ENCODE data around the gene CCL1. TPM values are rescaled to one million over a fixed set of nuclear protein-coding genes. Genes with fewer than 3 reads are reported as not detected.

CCL1 gene
- polyA plus RNA-seq, 1 of the 3 experiments (the other 2 are of a cell fraction): not detected

- Histone ChIP-seq H3K27me3 (ENCODE audit: insufficient read depth) (no peaks in the 10 kb centered on the region; the same call in 1 of the 2 replicates), H3F3A (replicated peaks; ENCODE audit: insufficient read depth) (no peaks in the 10 kb centered on the region), H3K4me3 (ENCODE audit: low read depth in 2 of 2, low read length in 1 of 2) (no peak overlapping the region), H3K36me3 (replicated peaks in 1 of 2; ENCODE audit: control insufficient read depth in 1 of 2, insufficient read depth in 2 of 2, low read length in 1 of 2) (no peaks in the 10 kb centered on the region), H4K20me1 (ENCODE audit: insufficient read depth) (no peaks in the 10 kb centered on the region), H3K27ac (ENCODE audit: low read depth in 2 of 2, low read length in 1 of 2) (no peak overlapping the region), H3K9ac (no peak overlapping the region), H2AFZ (ENCODE audit: low read depth) (no peak overlapping the region), H3K4me2 (no peak overlapping the region), H3K79me2 (ENCODE audit: insufficient read depth) (no peaks in the 10 kb centered on the region), H3K9me2 (no peaks in the 10 kb centered on the region), H3K4me1 (ENCODE audit: control insufficient read depth in 1 of 2, insufficient read depth in 2 of 2, low read depth in 1 of 2, low read length in 1 of 2) (no peaks in the 10 kb centered on the region), H3K9me3 (no peaks in the 10 kb centered on the region)
- ChIA-PET CTCF (no interaction called here), POLR2A (no interaction called here)
- no peak for DNase-seq
- 25% methylated on average over 4 of the region's 4 CpGs for WGBS (ENCODE audit: low lambda C conversion rate)
- TF ChIP-seq YY1 (IDR thresholded peaks at IDR 0.05; ENCODE audit: low read depth) (no peak), MAX (IDR thresholded peaks at IDR 0.05; ENCODE audit: low read depth) (no peak), PBX3 (IDR thresholded peaks at IDR 0.05) (no peak), TEAD4 (IDR thresholded peaks at IDR 0.05; ENCODE audit: borderline replicate concordance, insufficient read depth) (no peak), RFX5 (IDR thresholded peaks at IDR 0.05; ENCODE audit: low read length) (no peak), ELF1 (IDR thresholded peaks at IDR 0.05) (no peak), CHD2 (IDR thresholded peaks at IDR 0.05; ENCODE audit: low read length, partially characterized antibody) (no peak), CTCF (IDR thresholded peaks at IDR 0.05) (no peak), RXRA (IDR thresholded peaks at IDR 0.05; ENCODE audit: borderline replicate concordance, low read depth) (no peak), FOSL2 (IDR thresholded peaks at IDR 0.05; ENCODE audit: borderline replicate concordance, low read depth) (no peak), TAF1 (IDR thresholded peaks at IDR 0.05; ENCODE audit: borderline replicate concordance, low read depth, low read length) (no peak), GATA2 (CRISPR knock-in tag; IDR thresholded peaks at IDR 0.05) (no peak)
Observed at GRCh38 chr17:34366529-34367107, 3.6 kb upstream of the CCL1 start.

GRCh38 chr17:34366010-34366409, 3.0 kb upstream of the CCL1 start:
- no peak for DNase-seq
- Histone ChIP-seq H3K27me3 (ENCODE audit: insufficient read depth) (no peaks in the 10 kb centered on the region; the same call in 1 of the 2 replicates), H3K9me2 (no peaks in the 10 kb centered on the region), H3F3A (replicated peaks; ENCODE audit: insufficient read depth) (no peaks in the 10 kb centered on the region), H3K4me2 (no peak overlapping the region), H3K27ac (ENCODE audit: low read depth in 2 of 2, low read length in 1 of 2) (no peak overlapping the region), H3K9me3 (no peaks in the 10 kb centered on the region), H3K79me2 (ENCODE audit: insufficient read depth) (no peaks in the 10 kb centered on the region), H4K20me1 (ENCODE audit: insufficient read depth) (no peaks in the 10 kb centered on the region), H3K9ac (no peak overlapping the region), H2AFZ (ENCODE audit: low read depth) (no peak overlapping the region), H3K4me3 (ENCODE audit: low read depth in 2 of 2, low read length in 1 of 2) (no peak overlapping the region), H3K36me3 (replicated peaks in 1 of 2; ENCODE audit: control insufficient read depth in 1 of 2, insufficient read depth in 2 of 2, low read length in 1 of 2) (no peaks in the 10 kb centered on the region), H3K4me1 (ENCODE audit: control insufficient read depth in 1 of 2, insufficient read depth in 2 of 2, low read depth in 1 of 2, low read length in 1 of 2) (no peaks in the 10 kb centered on the region)
- WGBS (ENCODE audit: low lambda C conversion rate): 0% methylated on average over 1 of the region's 1 CpG
- ChIA-PET POLR2A (no interaction called here), CTCF (no interaction called here)
- no peak for TF ChIP-seq JUND (IDR thresholded peaks at IDR 0.05)
- TF ChIP-seq IRF3 (IDR thresholded peaks at IDR 0.05; ENCODE audit: low read depth, low read length): no peak
- TF ChIP-seq MAX (IDR thresholded peaks at IDR 0.05; ENCODE audit: low read depth): no peak
- no peak for TF ChIP-seq GABPA (IDR thresholded peaks at IDR 0.05; ENCODE audit: low read depth)
- no peak for TF ChIP-seq TCF12 (IDR thresholded peaks at IDR 0.05)
- no peak for TF ChIP-seq USF1 (IDR thresholded peaks at IDR 0.05; ENCODE audit: borderline replicate concordance, low read depth)
- no peak for TF ChIP-seq ZBTB33 (IDR thresholded peaks at IDR 0.05; ENCODE audit: borderline replicate concordance, low read depth)
- no peak for TF ChIP-seq TAF1 (IDR thresholded peaks at IDR 0.05; ENCODE audit: borderline replicate concordance, low read depth, low read length)
- no peak for TF ChIP-seq USF2 (IDR thresholded peaks at IDR 0.05; ENCODE audit: borderline replicate concordance, low read depth, low read length)
- no peak for TF ChIP-seq MXI1 (IDR thresholded peaks at IDR 0.05; ENCODE audit: low read depth, low read length)
- TF ChIP-seq FOSL2 (IDR thresholded peaks at IDR 0.05; ENCODE audit: borderline replicate concordance, low read depth): no peak

All from SK-N-SH (cell line).